GM10266 (cell line): Measurements from ENCODE around the gene MYO1B.

Experiments used
- DNase-seq: peaks from one replicate; pipeline ENCODE4 v3.0.0; 2012; ENCODE audit errors: extremely low spot score
- TF ChIP-seq, protein P1 (sequence below): IDR thresholded peaks from 2 replicates; pipeline ENCODE4 v1.5.1; 2012; ENCODE audit warnings: mild to moderate bottlenecking, low read depth; ENCODE audit not compliant: control insufficient read depth, insufficient read depth; ENCODE audit errors: missing control alignments

Gene MYO1B

DNA sequence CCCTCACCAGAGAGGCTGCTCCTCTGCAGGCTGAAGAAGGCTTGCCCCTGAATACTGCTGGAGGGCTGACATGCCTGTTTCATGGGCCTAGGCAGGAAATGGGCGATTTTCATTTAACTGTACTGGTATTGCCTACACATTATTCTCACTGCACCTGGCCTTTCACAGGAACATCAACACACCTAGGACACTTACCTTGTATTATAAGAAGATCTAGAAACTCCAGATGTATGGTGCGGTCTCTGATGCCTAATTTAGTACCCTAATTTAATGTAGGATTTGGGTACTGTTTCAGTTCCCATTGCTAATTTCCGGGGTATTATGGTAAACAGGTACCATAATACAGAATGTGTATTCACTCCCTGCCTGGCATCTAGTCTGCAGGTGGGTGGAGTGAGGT lies 146.0 kb downstream of the MYO1B start:
- TF ChIP-seq, protein P1, sequence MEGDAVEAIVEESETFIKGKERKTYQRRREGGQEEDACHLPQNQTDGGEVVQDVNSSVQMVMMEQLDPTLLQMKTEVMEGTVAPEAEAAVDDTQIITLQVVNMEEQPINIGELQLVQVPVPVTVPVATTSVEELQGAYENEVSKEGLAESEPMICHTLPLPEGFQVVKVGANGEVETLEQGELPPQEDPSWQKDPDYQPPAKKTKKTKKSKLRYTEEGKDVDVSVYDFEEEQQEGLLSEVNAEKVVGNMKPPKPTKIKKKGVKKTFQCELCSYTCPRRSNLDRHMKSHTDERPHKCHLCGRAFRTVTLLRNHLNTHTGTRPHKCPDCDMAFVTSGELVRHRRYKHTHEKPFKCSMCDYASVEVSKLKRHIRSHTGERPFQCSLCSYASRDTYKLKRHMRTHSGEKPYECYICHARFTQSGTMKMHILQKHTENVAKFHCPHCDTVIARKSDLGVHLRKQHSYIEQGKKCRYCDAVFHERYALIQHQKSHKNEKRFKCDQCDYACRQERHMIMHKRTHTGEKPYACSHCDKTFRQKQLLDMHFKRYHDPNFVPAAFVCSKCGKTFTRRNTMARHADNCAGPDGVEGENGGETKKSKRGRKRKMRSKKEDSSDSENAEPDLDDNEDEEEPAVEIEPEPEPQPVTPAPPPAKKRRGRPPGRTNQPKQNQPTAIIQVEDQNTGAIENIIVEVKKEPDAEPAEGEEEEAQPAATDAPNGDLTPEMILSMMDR, result no peak
- no peak for DNase-seq

DNA sequence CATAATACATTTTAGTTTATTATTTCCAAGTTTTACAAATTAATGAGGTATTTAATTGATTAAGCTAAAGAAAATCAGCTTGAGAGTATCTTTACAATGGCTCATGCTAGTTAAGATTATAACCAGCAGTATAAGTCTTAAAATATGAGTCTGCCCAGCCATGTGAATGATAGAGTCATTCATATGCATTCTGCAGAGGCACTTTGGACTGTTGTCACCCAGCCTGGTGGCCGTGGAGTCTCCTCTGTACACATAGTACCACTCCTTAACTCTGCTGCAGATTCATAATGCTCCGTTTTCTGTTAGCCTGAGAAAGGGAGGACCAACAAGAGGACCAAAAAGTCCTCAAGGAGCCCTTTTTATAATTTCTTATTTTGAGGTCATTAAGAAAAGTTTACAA lies 148.8 kb downstream of the MYO1B start:
- no peak for DNase-seq
- TF ChIP-seq, protein P1, result no peak

DNA sequence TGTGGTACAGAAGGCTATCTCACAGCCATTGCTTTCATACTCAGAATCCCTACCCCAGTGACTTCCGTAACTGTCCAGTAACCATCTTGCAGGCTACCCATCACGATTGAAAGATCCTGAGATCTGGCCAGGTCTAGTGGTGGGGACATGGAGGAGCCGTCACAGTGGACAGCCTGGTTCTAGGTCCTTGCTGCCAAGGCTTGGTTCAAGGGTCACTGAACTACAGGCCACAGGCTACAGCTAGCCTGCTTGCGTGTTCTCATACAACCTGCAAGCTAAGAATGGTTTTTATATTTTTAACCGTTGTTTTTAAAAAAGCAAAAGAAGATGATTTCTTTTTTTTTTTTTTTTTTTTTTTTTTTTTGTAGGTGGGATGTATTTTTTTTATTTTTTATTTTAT lies 151.6 kb downstream of the MYO1B start:
- no peak for DNase-seq
- TF ChIP-seq, protein P1, result no peak

DNA sequence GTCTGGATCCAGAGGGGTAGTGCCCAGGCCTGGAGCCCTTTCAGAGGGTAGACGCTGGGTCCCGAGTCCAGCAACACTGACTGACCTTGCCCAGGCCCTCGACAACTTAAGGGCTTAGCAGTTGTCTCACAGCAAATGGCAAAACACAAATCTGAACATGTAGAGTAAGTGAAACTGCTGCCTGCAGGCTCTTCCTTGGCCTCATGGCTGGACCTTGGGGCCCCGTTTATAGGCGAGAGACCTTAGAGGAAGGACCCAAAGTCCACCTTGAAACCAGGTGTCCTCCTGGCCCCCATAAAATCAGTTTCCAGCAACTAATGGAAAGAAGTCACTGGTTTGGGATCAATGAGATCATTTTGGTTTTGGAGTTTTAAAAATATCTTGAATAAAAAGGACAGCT lies 154.4 kb downstream of the MYO1B start:
- no peak for DNase-seq
- TF ChIP-seq, protein P1, result no peak

DNA sequence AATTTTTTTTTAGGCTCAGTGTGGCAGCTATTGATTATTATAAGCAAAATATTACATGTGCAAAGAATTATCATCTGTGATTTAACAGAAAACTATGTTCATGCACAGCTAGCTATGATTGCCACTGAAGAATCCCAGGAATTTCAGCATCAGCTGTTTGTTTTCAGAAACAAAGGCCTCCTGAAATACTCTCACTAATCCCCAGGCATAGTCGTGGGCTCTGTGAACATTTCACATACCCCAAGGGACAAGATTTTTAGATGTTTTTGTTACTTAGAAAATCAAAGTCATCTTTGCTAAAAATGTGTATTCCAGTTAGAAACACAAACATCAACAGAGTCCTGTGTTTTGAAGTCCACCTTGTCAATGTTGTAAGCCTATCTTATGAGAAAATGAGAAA lies 156.1 kb downstream of the MYO1B start:
- DNase-seq, result no peak
- TF ChIP-seq, protein P1, result no peak

DNA sequence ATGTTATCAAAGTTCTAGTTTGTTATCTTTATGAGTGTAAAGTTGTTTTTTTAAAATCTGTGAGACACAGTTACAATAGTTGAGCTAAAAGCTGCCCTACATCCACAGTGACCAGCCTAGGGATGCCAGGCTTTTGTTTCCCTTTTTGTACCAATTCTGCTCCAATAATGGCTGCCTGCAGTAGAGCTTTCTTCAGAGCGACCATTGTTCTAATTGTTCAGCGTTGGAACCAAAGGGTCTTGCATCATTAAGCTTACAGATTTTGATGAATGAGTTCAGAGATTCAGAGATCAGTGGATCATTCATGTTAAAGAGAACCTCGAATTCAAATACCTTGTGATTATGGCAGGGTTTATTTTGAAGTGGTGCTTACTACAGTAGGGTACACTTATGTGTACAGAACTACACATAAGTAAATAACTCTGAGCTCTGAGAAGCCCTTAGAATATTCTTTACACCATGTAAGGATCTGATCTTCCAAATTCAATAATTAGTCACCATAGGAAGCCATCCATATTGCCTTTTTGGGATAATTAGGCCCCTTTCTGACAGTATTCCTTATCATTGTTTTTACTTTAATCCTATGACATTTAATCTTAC lies 157.9 kb downstream of the MYO1B start:
- TF ChIP-seq, protein P1, result no peak
- DNase-seq, result no peak

DNA sequence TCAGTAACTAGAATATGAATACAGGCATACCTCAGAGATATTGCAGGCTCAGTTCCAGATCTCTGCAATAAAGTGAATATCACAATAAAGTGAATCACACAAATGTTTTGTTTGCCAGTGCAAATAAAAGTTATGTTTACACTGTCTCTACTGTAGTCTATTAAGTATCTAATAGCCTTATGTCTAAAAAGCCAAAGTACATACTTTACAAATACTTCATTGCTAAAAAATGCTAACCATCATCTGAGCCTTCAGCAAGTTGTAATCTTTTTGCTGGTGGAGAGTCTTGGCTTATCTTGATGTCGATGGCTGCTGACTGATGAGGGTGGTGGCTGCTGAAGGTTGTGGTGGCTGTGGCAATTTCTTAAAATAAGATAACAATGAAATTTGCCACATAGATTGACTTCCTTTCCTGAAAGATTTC lies 159.4 kb downstream of the MYO1B start:
- DNase-seq, result no peak
- TF ChIP-seq, protein P1, result no peak
